ENCODE measurements around the gene MTARC2.

- TF ChIP-seq, protein P1, sequence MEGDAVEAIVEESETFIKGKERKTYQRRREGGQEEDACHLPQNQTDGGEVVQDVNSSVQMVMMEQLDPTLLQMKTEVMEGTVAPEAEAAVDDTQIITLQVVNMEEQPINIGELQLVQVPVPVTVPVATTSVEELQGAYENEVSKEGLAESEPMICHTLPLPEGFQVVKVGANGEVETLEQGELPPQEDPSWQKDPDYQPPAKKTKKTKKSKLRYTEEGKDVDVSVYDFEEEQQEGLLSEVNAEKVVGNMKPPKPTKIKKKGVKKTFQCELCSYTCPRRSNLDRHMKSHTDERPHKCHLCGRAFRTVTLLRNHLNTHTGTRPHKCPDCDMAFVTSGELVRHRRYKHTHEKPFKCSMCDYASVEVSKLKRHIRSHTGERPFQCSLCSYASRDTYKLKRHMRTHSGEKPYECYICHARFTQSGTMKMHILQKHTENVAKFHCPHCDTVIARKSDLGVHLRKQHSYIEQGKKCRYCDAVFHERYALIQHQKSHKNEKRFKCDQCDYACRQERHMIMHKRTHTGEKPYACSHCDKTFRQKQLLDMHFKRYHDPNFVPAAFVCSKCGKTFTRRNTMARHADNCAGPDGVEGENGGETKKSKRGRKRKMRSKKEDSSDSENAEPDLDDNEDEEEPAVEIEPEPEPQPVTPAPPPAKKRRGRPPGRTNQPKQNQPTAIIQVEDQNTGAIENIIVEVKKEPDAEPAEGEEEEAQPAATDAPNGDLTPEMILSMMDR (IDR thresholded peaks at IDR 0.05; ENCODE audit: poor library complexity, severe bottlenecking): no peak
- TF ChIP-seq EP300 (conservative IDR thresholded peaks at IDR 0.05; ENCODE audit: poor library complexity, severe bottlenecking) (no peak), RAD21 (conservative IDR thresholded peaks at IDR 0.05) (no peak), EZH2 (IDR thresholded peaks at IDR 0.05; ENCODE audit: borderline replicate concordance, insufficient read depth, low read length, poor library complexity, severe bottlenecking) (no peak), SMC3 (conservative IDR thresholded peaks at IDR 0.05; ENCODE audit: poor library complexity) (no peak), TAF1 (IDR thresholded peaks at IDR 0.05; ENCODE audit: low read depth) (no peak), POLR2AphosphoS5 (IDR thresholded peaks at IDR 0.05) (no peak)
- TF ChIP-seq, protein P2, sequence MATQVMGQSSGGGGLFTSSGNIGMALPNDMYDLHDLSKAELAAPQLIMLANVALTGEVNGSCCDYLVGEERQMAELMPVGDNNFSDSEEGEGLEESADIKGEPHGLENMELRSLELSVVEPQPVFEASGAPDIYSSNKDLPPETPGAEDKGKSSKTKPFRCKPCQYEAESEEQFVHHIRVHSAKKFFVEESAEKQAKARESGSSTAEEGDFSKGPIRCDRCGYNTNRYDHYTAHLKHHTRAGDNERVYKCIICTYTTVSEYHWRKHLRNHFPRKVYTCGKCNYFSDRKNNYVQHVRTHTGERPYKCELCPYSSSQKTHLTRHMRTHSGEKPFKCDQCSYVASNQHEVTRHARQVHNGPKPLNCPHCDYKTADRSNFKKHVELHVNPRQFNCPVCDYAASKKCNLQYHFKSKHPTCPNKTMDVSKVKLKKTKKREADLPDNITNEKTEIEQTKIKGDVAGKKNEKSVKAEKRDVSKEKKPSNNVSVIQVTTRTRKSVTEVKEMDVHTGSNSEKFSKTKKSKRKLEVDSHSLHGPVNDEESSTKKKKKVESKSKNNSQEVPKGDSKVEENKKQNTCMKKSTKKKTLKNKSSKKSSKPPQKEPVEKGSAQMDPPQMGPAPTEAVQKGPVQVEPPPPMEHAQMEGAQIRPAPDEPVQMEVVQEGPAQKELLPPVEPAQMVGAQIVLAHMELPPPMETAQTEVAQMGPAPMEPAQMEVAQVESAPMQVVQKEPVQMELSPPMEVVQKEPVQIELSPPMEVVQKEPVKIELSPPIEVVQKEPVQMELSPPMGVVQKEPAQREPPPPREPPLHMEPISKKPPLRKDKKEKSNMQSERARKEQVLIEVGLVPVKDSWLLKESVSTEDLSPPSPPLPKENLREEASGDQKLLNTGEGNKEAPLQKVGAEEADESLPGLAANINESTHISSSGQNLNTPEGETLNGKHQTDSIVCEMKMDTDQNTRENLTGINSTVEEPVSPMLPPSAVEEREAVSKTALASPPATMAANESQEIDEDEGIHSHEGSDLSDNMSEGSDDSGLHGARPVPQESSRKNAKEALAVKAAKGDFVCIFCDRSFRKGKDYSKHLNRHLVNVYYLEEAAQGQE (IDR thresholded peaks at IDR 0.05; ENCODE audit: borderline replicate concordance): no peak
Observed at GRCh38 chr1:220791956-220792355, 43.8 kb downstream of the MTARC2 start.
